HT-29 (cell line): ENCODE results near the gene PNMA6F. TPM values are rescaled to one million over a fixed set of nuclear protein-coding genes. Genes with fewer than 3 reads are reported as not detected.

Experiments used
- DNase-seq: peaks from one replicate; pipeline ENCODE4 v3.0.0-alpha.2; 2015; ENCODE audit warnings: low spot score
- total RNA-seq: library from RNA; depleted of rRNA; stranded (reverse); fragments of >200 nt; shearing (Covaris generic); gene quantifications from 2 replicates; pipeline ENCODE4 v1.2.3, GENCODE V29; 2014; rRNA removed

PNMA6F gene
- total RNA-seq = not detected in 2 replicates

DNA sequence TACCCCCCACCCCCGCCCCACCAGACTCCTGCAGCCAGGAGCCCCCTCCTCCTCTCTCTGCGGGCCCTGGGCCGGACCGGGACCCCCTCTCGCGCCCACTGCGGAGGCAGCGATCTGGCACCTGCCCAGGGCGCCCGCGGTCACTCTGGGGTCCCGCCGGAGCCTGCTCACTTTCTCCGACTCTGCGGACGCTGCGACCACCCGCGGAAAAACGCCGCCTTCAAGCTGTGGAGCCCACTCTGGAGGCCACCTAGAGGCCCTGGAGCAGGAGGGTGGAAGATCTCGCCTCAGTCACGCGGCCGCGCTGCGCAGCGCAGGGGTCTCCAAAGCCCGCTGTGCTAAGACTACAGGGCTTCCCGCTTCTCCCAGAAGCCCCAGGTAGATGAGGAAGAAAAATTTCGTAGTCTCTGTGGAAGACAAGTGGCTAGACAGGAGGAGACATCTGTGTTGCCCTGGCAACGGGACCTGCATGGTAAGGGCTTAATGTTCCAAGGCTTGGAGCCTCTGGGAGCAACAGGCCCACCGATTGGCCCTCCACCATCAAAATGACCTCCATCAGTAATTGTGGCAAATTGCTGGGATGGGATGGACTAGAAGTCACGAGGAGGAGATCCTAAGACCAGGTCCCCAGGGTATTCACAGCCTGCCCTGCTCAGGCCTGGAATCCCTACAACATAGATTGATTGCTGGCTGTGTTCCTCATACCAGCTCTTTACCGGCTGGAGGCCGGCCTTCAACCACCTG, at the start of gene PNMA6F:
Gene PNMA6F, minus strand, starts transcription at position 387 of the 744 bp plus-strand sequence. CDS start 1,093 bp downstream, outside the sequence.
- DNase-seq = no peak

DNA sequence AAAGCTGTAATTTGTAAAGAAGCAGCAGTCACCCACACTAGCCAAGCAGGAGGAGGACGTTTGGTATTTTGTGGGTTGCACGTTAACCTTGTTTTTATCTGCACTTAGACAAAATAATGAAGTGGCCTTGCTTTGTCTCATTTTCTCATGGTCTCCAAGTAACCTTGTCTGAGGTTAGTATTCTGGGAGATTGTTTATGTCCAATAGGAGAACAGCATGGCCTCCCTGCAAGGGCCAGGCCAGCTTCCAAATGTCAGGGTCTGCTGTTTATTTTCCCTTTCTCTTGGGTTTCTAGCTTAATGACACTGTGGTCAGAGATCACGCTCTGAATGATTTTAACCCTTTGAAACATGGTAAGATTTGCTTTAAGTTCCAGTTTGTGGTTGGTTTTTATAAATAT, 49.7 kb upstream of the PNMA6F start:
- DNase-seq = no peak

DNA sequence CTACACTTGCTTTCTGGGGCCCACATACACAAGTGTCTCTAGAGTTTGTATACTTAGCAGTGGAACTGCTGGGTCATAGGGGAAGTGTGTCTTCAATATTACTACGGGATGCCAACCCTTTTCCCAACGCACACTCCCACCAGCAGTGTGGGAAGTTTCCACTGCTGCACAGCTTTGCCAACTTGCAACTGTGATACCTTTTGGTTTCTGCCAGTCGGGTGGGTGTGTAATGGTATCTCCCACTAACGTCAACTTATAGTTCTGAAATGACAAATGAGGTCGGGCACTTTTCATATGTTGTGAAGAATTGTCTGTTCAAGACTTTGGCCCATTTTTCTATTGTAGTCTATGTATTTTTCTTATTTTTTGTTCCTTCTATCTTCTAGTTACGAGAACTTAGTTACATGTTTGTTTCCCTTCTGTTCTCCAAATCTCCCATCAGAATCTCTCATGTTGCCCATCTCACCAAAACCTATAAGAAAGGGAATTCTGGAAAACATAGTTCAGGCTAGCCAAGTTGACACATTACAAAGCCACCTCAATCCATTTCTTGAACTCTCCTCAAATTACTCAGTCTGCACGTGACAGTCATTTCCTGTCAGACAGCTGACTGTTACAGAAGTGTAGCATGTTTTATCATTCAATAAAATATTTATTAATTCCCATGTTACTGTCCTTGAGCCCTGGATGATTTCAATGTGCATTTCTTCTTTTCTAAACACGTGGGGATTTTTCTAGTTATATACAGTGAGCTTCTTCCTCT, 48.9 kb upstream of the PNMA6F start:
- no peak for DNase-seq

DNA sequence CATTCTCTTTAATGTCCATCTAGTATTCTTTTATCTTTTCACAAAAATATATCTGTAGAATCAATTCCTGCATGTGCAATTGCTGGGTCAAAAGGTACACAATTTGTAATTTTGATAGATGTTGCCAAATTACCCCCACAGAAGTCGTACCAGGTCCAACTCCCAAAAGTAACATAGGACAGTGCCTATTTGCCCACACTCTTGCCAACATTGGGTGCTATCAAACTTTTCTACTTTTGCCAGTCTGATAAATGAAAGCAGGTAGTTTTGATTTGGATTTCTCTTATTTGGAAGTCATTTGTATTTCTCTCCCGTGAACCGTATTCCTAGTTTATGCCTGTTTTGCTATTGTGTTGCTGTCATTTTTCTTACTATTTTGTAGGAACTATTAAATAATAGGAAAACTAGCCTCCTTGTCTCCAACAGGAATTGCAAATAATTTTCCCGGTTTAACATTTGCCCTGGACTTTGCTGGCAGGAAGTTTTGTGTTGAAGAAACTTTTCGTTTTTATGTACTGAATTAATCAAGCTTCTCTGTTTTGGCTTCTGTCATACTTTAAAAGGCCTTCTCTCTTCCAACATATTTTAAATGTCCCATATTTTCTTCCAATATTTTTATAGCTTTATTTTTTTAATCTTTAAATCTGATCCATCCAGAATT, 45.4 kb upstream of the PNMA6F start:
- DNase-seq = no peak

DNA sequence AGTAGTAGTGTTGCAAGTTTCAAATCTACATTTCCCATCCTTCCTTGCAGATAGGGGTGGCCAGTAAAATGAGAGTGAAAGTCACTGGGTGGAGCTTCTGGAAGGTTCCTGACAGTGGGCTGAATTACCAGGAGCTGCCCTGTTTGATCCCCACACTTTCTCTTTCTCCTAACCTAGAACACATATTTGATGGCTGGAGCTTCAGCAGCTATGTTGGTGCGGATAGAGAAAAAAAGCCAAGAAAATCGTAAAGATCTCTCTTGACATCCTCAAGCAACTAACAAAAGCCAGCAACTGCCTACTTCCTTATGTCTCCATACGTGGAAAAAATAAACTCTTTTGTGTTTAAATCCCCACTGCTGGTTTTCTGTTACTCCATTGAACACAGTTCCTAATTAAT, 44.6 kb upstream of the PNMA6F start:
- DNase-seq = no peak

DNA sequence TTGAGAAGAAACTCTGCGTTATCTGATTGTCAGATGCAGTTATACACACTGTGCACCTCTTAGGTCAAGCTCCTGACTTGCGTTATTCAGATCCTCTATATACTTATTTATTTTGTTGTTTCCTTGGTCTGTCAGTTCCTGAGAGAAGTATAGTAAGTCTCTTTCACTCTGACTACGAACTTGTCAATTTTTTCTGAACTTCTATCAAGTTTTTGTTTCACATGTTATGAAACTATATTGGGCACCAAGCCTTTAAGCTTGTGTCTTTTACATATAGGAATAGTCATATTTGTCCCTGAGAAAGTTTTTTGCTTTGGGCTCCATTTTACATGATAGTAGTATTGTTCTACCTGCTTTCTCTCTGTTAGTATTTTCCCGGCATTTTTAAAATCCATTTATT, 44.1 kb upstream of the PNMA6F start:
- no peak for DNase-seq

DNA sequence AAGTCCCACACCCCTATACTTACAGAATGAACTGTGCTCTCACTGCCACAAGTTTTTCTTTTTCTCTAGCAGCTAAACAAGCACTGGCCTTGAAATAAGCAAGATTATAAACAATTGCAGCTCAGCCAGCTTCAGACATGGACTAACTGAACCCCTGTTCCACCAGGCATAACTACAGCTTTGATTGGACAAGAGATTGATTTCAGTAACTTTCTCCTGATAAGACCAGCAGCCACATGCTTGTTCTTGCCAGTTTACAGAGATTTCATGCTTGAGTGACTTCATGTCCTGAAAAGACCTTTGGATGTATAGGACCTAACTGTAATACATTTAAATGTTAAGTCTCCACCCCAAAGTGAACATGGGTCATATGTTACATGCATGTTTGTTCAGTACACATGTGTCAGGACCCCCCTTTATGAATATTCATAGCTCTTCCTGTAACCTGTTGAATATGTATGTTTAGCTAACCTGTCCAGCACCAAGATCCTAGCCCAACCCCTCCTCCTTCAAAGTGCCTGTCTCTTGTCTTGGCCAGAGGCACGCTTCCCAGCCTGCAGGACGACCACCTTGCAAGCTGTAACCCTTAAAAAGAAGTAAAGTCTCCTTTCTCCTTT, 40.3 kb upstream of the PNMA6F start:
- DNase-seq = no peak

DNA sequence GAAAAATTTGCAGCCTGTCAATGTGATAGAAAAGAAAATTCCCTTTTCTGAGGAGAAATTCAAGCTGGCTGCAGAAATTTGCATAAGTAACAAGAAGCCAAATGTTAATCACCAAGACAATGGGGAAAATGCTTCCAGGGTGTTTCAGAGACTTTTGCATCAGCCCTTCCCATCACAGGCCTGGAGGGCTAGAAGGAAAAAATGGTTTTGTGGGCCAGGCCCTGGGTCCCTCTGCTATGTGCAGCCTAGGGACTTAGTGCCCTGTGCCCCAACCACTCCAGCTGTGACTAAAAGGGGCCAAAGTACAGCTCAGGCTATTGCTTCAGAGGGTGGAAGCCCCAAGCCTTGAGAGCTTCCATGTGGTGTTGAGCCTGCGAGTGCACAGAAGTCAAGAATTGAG, 36.3 kb upstream of the PNMA6F start:
- no peak for DNase-seq

DNA sequence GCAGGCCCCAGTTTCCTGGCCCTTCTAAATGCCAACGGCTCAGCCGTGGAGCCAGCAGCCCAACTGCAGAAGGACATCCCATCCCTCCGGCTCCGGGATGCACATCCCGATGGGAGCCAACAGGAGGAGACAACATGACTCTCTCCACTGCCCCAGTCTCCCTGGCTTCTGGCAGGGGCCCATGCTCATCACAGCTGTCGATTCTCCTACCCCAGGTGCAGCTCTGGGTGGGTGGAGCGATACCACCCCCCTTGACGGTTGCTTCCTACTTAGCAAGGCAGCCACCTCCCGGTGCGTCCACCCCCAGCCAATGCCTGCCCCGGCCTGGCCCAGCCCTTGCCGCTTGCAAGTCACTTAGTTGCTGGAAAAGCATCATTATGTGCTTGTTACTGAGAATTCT, 31.8 kb upstream of the PNMA6F start:
- no peak for DNase-seq

DNA sequence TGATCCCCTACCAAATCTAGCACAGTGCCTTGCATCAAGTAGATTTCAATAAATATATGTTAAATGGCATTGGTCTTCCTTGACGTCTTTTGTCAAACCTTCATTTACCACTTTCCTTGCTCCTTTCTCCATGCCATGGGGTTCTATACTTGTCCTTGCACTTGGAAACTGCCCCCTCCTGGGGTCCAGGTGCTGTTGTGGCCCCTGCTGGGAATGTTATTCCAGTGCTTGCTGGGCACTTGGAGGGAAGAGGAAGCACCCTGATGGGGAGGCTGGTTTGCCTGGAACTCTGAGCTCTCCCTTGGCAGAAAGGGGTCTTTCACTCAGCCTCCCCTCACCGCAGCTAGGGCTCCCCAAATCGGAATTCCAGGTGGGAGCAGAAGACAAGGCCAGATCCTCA, 31.3 kb upstream of the PNMA6F start:
- DNase-seq = no peak

DNA sequence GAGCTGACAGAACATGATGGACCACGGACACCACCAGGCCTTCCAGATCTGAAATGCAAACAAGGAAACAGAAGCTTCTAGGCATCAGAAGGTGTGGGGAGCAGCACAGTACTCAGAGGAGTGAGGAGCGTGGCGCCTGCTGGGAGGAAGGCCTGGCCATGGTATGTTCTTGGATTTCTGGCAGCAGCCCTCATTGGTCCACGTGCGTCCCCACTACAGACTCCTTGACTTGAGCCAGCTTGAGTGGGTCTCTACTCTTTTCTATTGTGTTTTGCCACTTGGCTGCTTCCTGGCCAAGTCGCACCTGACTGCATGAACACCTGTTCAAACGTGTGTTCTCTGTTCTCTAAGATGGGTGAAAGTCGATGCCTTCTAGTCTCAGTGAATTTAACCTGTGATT, 30.4 kb upstream of the PNMA6F start:
- DNase-seq = no peak

DNA sequence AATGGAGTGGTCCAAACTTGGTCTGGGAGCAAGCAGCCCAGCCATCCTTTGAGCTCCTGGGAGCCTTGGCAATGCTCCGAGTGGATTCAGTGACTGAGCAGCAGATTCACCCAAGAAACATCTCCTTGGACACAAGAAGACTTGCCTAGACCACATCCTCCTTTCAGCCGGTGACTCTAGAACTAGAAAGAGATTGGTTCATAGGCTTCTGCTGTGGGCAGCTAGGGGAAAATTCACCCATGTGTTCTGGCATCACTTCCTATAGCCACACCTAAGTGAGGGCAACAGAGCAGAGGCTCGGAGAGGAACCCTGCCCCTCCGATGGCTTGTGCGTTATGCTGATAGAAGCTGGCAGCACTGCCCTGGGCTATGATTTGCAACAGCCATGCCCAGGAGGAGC, 28.4 kb upstream of the PNMA6F start:
- DNase-seq = no peak

DNA sequence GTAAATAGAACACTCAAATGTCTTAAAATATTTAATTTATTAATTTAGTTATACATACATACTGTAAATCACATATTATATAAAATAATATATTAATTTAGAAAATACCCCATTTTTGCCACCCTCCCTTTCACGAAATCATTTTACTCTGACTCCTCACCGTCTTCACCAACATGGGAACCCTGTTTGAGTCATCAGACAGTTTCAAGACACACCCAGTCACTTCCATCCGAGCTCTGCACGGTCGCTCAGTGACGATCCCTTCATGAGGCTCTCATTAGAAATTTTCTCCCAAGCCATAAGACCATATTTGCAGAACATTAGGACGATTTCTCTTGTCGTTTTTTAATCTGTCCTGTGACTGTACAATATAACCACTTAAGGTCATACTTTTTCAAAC, 26.9 kb upstream of the PNMA6F start:
- no peak for DNase-seq

DNA sequence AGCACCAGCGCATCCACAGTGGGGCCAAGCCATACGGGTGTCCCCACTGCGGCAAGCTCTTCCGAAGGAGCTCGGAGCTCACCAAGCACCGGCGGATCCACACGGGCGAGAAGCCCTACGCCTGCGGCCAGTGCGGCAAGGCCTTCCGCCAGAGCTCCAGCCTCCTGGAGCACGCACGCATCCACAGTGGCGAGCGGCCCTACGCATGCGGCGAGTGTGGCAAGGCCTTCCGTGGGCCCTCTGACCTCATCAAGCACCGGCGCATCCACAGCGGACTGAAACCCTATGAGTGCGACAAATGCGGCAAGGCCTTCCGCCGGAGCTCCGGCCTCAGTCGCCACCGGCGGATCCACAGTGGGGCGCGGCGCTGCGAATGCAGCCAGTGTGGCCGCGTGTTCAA, 26.0 kb upstream of the PNMA6F start:
- DNase-seq = no peak

DNA sequence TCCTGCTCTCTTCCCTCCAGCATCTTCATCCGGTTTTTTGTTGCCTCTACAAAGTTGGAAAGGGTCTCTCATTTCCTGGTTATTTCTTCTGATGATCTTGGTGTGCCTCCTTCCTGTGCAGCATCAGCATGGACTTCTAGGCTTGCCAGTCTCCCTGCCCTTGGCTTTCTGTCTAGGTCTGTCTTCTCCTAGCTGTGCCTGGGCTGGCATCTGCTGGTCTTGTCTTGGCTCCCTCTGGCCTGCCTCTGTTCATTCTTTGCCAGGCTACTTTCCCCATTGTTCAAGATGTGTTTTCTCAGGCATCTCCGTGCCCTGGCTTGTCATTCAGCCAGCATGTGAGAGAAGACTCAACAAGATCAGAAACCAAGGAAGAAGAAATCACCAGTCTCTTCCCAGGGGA, 22.1 kb upstream of the PNMA6F start:
- no peak for DNase-seq

DNA sequence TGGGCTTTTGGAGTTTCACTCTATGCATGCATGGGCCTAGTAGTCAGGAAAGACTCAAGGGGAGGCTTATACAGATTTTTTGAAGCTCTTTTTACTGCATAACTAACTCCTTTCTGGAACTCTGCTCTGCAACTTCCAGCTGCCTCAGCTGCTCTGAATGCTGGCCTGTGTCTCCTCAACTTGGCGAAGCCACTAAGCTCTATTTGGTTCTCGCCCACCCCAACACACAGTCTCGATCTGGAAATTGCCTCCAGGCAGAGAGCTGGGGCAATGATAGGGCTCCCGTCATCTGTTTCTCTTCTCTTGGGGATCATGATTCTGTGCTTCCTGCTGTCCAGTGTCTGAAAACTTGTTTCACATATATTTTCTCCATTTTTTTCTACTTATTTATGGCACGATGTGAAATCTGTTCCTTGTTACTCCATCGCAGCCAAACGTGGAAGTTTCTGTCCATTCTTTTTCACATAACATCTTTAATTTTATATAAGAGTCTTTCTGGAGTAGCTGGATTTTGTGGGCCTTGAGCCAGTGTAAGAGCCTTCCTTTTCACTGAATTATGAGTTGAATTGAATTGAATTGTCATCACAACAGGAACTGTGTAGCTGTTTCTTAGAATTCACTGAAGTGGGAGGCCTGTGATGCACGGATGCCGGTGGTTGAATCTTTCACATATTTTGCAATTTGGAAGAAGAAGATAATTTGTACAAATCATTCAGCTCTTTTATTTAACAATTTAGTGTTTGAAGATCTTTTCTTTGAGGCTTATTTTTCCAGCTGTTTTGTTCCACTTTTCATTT, 21.4 kb upstream of the PNMA6F start:
- no peak for DNase-seq

DNA sequence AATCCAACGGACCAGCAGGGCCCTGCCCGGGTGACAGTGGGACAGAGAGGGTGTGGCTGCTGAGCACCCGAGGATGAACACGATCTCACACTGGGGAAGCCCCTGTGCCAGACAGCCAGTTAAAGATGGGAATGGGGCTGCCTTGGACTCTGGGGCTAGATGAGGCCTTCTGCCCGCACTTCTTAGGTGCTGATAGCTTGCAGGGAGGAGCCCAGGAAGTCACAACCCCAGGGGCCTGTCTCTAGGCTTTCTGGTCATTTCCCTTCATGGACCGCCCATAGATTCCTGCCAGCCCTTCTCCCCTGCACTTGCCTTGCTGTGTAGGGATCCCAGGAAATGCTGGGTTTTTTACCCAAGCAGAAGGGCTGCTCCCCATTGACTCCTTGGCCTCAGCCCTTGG, 18.5 kb upstream of the PNMA6F start:
- no peak for DNase-seq

DNA sequence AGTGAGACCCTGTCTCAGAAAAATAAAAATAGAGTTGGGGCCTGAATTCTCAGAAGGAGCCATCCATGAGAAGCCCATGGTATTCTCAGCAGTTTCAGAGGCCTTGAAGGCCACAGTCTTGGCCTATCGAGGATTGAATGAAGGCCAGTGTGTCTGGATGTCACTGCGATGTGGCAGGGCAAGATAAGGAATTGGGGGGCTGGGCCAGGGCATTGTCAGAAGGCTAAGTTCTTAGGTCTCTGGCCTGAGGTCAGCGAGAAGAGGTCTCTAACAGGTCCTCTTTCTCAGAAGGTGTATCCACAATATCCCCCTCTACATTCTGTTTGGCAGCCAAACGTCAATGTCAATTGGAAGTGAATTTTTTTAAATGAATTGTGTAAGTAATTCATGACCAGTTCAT, 18.1 kb upstream of the PNMA6F start:
- DNase-seq = no peak

DNA sequence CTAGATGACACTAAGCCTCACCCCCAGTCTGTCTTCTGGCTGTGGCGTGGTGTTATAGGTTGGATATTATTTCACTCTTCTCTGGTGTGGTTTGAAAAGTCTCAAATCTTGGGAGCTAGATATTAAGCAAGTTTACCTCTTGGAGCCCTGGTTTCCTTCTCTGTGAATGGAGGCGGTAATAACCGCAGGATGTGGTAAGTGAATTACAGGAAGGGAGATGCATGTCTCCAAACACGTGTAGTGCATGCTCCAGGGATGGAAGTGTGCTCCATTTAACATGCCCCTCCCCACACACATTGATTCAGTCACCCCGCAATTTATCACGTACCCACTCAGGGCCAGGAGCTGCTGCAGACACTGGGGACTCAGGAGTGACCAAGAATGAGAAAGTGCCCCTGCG, 17.3 kb upstream of the PNMA6F start:
- DNase-seq = no peak

DNA sequence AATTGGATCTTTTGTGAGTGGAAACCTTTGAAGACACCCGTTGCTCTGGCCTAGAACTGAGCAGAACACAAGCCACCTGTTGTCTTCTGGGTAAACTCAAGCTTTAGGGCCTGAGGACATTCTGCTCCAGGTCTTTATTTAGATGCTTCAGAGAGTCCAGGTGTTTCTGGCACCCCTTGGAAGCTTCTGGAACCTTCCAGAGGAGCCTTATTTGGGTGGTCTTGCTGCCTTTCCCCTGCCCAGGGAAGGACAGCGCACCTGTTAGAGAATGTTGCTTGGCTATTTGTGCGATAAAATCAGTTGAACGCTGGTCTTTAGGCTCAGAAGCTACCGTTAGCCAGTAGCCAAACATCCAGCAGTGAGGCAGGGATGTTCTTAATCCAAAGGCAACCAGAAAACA, 15.4 kb upstream of the PNMA6F start:
- DNase-seq = no peak

DNA sequence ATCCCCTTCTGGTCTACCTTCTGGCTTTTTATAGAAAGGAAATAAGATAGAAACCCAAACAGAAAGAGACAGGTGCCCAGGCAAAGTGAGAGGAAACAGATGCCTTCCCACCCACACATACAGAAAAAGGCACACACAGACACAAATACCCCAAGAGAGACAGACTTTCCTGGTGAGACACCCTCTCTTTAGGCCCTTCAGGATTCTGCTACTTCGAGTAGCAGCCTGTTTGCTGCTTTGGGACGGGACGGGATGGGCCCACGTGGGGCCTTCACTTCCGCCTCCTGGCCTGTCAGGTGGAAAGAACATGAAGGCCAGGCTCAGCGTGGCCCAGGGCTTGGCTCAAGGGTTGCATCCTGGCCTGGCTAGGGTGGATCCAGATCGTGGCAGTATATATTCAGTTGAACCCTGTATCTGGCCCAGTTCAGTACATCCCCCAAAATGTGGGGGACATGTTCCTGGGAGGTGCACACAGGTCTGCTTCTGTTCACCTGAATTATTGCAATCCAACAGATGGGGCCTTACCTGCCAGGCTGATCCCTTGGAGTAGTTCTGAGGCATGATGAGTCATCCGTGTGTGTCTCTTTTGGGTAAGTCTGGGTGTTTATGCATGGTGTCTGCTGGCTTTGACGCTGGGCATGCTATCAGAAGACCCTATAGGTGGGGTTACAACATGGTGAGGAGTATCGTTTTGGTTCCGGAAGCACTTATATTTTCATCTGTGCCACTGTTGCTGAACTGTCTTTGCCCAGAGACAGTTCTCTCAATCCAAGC, 14.7 kb upstream of the PNMA6F start:
- no peak for DNase-seq
